Measurements from ENCODE around the gene ZNF213.

Gene ZNF213

GRCh38 chr16:3115003-3115402 is 19.8 kb upstream of the ZNF213 start:
- Histone ChIP-seq H3K4me1 (ENCODE audit: insufficient read depth, low read length) (peaks cover 8% of the 10 kb centered on the region; the same call in 1 of the 2 replicates), H3K9me3 (ENCODE audit: control insufficient read depth, insufficient read depth, low read length) (no peaks in the 10 kb centered on the region), H3K9ac (ENCODE audit: low read depth, low read length) (no peak overlapping the region), H3K36me3 (ENCODE audit: insufficient read depth, low read length) (peaks cover 3% of the 10 kb centered on the region; the same call in 1 of the 2 replicates)

DNA sequence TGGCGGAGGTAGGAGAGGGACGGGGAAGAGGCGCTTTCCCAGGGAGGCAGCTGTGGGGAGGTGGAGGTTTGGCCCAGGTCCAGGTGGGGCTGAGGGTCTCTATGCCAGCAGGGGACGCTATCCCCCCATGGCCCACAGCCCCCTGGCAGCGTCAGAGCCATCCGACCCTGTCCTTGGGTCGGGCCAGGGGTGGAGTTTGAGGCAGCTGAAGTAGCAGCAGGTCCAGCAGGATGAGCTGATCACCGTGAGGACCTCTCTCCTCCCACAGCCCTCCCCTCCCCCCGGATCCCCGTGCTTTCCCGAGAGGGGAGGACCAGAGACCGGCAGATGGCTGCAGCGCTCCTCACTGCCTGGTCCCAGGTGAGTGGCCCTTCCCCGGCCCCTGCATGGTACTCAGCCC is 19.3 kb upstream of the ZNF213 start:
- H3K36me3 ChIP-seq (ENCODE audit: insufficient read depth, low read length): peaks cover 3% of the 10 kb centered on the region; the same call in 1 of the 2 replicates
- peaks cover 8% of the 10 kb centered on the region; the same call in 1 of the 2 replicates for H3K4me1 ChIP-seq (ENCODE audit: insufficient read depth, low read length)
- no peaks in the 10 kb centered on the region for H3K9me3 ChIP-seq (ENCODE audit: control insufficient read depth, insufficient read depth, low read length)
- no peak overlapping the region for H3K9ac ChIP-seq (ENCODE audit: low read depth, low read length)

GRCh38 chr16:3118204-3118790 is 16.5 kb upstream of the ZNF213 start:
- Histone ChIP-seq H3K9me3 (ENCODE audit: control insufficient read depth, insufficient read depth, low read length) (no peaks in the 10 kb centered on the region), H3K36me3 (ENCODE audit: insufficient read depth, low read length) (peaks cover 3% of the 10 kb centered on the region; the same call in 1 of the 2 replicates), H3K9ac (ENCODE audit: low read depth, low read length) (no peak overlapping the region), H3K4me1 (ENCODE audit: insufficient read depth, low read length) (peaks cover 7% of the 10 kb centered on the region; the same call in 1 of the 2 replicates)

DNA sequence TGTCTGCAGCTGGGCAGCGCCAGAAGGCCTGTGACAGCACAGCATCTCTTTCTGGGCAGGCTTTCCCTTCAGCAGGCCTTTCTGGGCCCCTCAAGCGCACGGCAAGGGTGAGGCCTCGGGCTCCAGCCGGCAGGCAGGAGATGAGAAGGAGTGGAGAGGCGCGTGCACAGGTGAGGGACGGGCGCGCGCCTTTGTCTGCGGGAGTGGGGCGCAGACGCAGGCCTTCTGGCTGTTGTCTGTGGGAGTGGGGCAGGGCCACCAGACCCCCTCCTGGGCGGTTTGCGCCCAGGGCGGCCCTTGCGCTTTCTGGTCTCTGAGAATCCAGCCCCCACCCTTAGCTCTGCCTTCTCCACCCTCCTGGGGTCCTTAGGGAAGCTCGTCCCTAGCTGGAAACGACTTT is 16.0 kb upstream of the ZNF213 start:
- peaks cover 3% of the 10 kb centered on the region; the same call in 1 of the 2 replicates for H3K36me3 ChIP-seq (ENCODE audit: insufficient read depth, low read length)
- H3K9ac ChIP-seq (ENCODE audit: low read depth, low read length): no peak overlapping the region
- peaks cover 2% of the 10 kb centered on the region; the same call in 1 of the 2 replicates for H3K4me1 ChIP-seq (ENCODE audit: insufficient read depth, low read length)

DNA sequence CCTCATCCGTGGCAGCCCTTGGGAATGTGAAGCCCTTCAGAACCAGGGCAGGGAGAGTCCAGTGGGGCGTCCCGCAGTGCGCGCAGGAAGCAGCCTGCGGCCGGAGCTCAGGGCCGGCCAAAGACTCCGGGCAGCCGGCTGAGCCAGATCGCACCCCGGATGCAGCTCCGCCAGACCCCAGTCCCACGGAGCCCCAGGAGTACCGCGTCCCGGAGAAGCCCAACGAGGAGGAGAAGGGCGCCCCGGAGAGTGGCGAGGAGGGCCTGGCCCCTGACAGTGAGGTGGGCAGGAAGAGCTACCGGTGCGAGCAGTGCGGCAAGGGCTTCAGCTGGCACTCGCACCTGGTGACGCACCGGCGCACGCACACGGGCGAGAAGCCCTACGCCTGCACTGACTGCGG is 15.5 kb upstream of the ZNF213 start:
- Histone ChIP-seq H3K9ac (ENCODE audit: low read depth, low read length) (no peak overlapping the region), H3K4me1 (ENCODE audit: insufficient read depth, low read length) (no peaks in the 10 kb centered on the region), H3K9me3 (ENCODE audit: control insufficient read depth, insufficient read depth, low read length) (no peaks in the 10 kb centered on the region), H3K36me3 (ENCODE audit: insufficient read depth, low read length) (peaks cover 3% of the 10 kb centered on the region; the same call in 1 of the 2 replicates)

More for the DNA sequence above, 16.0 kb upstream of the ZNF213 start:
- H3K9me3 ChIP-seq (ENCODE audit: control insufficient read depth, insufficient read depth, low read length): no peaks in the 10 kb centered on the region

DNA sequence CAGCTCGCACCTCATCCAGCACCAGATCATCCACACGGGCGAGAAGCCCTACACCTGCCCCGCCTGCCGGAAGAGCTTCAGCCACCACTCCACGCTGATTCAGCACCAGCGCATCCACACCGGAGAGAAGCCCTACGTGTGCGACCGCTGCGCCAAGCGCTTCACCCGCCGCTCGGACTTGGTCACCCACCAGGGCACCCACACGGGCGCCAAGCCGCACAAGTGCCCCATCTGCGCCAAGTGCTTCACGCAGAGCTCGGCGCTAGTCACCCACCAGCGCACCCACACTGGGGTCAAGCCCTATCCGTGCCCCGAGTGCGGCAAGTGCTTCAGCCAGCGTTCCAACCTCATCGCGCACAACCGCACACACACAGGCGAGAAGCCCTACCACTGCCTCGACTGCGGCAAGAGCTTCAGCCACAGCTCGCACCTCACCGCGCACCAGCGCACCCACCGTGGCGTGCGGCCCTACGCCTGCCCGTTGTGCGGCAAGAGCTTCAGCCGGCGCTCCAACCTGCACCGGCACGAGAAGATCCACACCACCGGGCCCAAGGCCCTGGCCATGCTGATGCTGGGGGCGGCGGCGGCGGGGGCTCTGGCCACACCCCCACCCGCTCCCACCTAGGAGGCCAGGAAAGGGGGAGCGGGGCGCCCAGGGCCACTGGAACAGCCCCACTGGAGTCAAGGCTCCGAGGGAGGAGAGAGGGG is 15.0 kb upstream of the ZNF213 start:
- no peaks in the 10 kb centered on the region for H3K9me3 ChIP-seq (ENCODE audit: control insufficient read depth, insufficient read depth, low read length)
- peaks cover 3% of the 10 kb centered on the region; the same call in 1 of the 2 replicates for H3K36me3 ChIP-seq (ENCODE audit: insufficient read depth, low read length)
- no peak overlapping the region for H3K9ac ChIP-seq (ENCODE audit: low read depth, low read length)
- no peaks in the 10 kb centered on the region for H3K4me1 ChIP-seq (ENCODE audit: insufficient read depth, low read length)

GRCh38 chr16:3120435-3120834 is 14.4 kb upstream of the ZNF213 start:
- no peaks in the 10 kb centered on the region for H3K9me3 ChIP-seq (ENCODE audit: control insufficient read depth, insufficient read depth, low read length)
- H3K4me1 ChIP-seq (ENCODE audit: insufficient read depth, low read length): no peaks in the 10 kb centered on the region
- no peak overlapping the region for H3K9ac ChIP-seq (ENCODE audit: low read depth, low read length)
- H3K36me3 ChIP-seq (ENCODE audit: insufficient read depth, low read length): peaks cover 3% of the 10 kb centered on the region; the same call in 1 of the 2 replicates

GRCh38 chr16:3121851-3122467 is 12.9 kb upstream of the ZNF213 start:
- peaks cover 6% of the 10 kb centered on the region; the same call in 1 of the 2 replicates for H3K36me3 ChIP-seq (ENCODE audit: insufficient read depth, low read length)
- no peaks in the 10 kb centered on the region for H3K9me3 ChIP-seq (ENCODE audit: control insufficient read depth, insufficient read depth, low read length)
- H3K4me1 ChIP-seq (ENCODE audit: insufficient read depth, low read length): no peaks in the 10 kb centered on the region
- no peak overlapping the region for H3K9ac ChIP-seq (ENCODE audit: low read depth, low read length)

DNA sequence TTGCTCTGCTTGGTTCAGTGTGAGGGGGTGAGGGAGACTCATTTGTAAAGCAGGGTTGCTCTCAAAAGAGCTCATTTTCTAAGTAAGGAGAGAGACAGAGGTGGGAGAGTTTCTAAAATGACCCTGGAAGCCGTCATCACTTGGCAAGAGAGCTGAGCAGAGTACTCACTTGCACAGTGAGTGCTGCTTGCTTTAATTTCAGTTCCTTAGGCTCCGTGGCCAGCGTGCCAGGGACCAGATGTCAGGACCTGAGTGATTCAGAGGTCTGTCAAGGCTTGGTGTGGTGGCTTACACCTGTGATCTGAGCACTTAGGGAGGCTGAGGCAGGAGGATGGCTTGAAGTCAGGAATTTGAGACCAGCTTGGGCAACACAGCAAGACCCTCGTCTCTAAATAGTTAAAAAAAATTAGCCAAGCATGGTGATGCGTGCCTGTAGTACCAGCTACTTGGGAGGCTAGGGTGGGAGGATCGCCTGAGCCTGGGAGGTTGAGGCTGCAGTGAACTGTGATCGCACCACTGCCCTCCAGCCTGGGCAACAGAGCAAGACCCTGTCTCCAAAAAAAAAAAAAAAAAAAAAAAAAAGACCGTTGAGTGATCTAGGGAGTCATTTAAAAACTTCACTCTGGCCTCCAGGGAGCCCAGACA is 11.8 kb upstream of the ZNF213 start:
- Histone ChIP-seq H3K9ac (ENCODE audit: low read depth, low read length) (no peak overlapping the region), H3K36me3 (ENCODE audit: insufficient read depth, low read length) (peaks cover 5% of the 10 kb centered on the region; the same call in 1 of the 2 replicates), H3K4me1 (ENCODE audit: insufficient read depth, low read length) (peaks cover 5% of the 10 kb centered on the region), H3K9me3 (ENCODE audit: control insufficient read depth, insufficient read depth, low read length) (no peaks in the 10 kb centered on the region)

DNA sequence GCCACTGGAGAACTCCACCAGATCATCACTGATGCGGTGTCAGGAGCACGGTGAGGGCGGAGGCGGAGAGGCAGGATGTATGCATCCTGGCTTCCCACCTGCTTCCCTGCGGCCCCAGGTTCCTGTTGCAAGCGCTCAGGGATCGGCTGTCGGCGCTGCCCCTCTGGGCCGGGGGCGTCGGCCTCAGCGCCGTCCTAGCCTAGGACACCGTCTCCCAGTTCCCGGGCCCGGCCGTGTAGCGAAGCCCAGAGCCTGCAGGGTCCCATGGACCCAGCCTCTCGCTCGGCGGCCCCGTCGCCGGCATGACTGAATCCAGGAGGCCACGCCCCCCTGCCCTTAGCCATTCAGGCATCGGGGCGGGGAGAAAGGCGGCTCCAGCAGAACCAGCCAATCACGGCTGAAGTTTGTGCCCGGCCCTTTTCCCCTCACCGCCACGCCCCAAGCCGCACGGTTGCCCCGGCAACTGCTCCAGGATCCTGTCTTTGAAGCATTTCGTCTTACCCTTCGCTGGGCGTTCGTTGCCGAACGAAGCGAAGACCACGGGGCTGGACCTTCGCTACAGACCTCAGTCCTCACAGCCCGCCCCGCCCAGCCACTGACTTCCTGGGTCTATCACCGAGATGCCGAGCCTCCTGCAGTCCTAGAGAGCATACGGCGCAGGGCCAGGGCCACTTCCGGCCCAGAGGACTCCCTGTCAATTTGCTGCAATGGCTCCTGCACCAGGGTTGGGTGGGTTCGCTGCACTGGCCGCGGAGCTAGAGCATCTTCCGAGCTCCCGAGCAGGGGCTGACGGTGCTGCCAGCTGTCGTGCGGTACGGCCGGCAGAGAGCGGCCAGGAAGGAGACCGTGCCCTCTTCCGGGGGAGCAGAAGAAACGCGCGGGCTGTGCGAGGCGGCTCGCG is 10.6 kb upstream of the ZNF213 start:
- Histone ChIP-seq H3K4me1 (ENCODE audit: insufficient read depth, low read length) (peaks cover 9% of the 10 kb centered on the region), H3K36me3 (ENCODE audit: insufficient read depth, low read length) (peaks cover 3% of the 10 kb centered on the region; the same call in 1 of the 2 replicates), H3K9ac (ENCODE audit: low read depth, low read length) (peak overlapping the region; percentile 67), H3K9me3 (ENCODE audit: control insufficient read depth, insufficient read depth, low read length) (no peaks in the 10 kb centered on the region)

- Histone ChIP-seq H3K4me1 (ENCODE audit: insufficient read depth, low read length) (peaks cover 9% of the 10 kb centered on the region), H3K36me3 (ENCODE audit: insufficient read depth, low read length) (peaks cover 3% of the 10 kb centered on the region; the same call in 1 of the 2 replicates), H3K9ac (ENCODE audit: low read depth, low read length) (no peak overlapping the region), H3K9me3 (ENCODE audit: control insufficient read depth, insufficient read depth, low read length) (no peaks in the 10 kb centered on the region)
Measured at GRCh38 chr16:3127745-3128144, 7.1 kb upstream of the ZNF213 start.

DNA sequence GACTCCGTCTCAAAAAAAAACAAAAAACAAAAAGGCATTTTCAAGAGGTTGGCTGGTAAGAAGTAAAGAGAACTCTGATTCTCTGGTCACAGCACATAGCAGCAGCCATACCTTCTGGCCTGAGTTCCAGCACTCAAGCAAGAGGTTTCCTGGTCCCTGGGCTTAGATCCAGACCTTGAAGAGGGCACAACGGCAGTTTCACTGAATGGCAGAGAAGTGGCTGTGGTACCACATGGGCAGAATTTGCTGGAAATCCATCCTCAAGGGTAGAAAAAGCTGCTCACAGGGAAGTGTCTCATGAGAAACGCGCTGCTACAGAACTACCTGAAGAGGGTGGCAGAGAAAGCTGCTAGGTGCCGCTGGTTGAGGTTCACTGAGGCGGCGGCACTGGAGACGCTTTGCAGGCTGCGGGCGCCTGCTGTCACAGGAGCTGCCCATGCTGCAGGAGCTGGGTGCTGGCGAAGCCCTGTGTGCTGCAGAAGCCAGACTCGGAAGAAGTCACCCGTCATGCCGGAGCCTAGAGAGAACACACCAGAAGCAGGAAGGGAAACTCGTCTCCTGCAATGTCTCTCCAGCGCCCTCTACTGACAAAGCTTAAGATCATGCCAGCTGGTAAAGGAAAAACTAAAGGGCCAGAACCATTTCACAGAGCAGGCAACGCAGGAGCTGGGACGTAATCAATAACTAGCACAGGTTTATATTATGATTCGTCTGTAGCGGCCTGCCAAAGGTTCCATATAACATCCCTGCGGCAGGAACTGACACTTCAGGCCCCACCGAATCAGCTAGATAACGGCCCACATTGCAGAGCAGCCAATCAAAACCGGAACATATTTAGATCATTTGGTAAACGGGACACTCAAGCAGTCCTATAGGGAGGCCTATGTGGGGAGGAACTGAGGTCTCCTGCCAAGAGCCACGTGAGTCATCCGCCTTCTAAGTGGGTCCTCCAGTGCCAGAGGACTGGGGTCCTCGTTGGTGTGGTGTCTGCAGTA is 5.4 kb upstream of the ZNF213 start:
- H3K36me3 ChIP-seq (ENCODE audit: insufficient read depth, low read length): peaks cover 3% of the 10 kb centered on the region; the same call in 1 of the 2 replicates
- peak overlapping the region; percentile 28; the same call in 1 of the 2 replicates for H3K9ac ChIP-seq (ENCODE audit: low read depth, low read length)
- H3K9me3 ChIP-seq (ENCODE audit: control insufficient read depth, insufficient read depth, low read length): no peaks in the 10 kb centered on the region
- H3K4me1 ChIP-seq (ENCODE audit: insufficient read depth, low read length): peaks cover 9% of the 10 kb centered on the region

Data from ES-I3 (cell line).